Kasumi-1 (cell line): ENCODE data around the gene ODAD2.
"Not testable (repeated sequence)": the region's sequence is repeated elsewhere in the genome, so short reads cannot be mapped to it uniquely, and the experiment has no call there.

Experiments used
- DNase-seq, 2 experiments: peaks; one replicate each; lab custom pipeline; 2025; lab: John Stamatoyannopoulos, UW

The ODAD2 gene

DNA sequence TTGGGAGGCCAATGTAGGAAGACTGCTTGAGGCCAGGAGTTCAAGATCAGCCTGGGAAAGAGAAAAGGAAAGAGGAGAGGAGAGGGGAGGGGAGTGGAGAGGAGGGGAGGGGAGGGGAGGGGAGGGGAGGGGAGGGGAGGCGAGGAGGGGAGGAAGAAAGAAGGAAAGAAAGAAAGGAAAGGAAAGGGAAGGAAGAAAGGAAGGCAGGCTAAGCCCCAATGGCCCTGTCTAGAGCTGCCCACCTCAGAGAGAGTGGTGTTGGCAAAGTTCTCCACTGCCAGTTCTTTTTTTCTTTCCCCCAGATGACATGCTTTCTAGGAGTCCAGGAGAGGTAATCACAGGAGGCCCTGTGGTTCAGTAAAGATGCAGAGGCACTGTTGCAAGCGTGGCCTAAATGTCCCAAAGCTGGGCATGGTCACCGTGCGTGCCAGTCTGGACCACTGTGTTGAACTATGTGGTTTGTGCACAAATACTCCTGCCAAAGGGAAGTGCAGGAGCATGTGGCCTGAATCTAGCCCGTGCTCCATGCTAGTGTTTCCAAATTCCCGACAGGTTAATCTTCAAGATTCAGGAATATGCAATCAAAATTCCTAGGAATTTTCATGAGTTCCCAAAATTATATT is 39.7 kb downstream of the ODAD2 start:
- no peak for DNase-seq

DNA sequence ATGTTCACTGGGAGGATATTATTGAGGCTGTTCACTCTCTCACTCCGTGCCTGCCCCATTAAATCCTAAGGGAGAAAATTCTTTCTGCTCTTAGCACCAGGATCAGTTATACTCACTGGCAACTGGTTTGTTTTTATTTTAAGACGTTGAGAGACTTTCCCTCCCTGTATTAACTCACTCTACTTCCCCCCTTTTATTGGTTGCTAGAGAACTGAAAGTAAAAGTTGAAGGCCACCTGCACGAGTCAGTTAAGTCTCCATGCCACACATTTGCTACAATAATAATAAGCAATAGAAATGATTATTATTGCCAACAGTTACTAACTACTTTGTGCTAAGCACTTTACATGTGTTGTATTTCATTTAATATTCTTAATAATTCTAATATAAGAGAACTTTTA is 40.5 kb downstream of the ODAD2 start:
- DNase-seq: not testable (repeated sequence)

DNA sequence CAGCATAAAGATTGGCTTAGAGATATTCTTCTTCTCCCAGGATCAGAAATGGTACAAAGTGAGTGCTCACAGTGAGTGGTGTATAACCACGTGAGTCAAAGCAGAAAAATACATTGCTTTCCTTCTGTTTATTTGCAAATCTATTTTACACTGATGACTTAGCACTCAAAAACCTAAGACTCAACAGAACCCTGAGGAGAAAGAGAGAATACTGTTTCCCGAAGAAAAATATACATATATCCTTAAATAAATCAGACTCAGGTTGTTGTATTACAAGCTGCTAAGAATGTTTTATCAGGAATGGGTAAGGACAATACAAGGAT is 48.7 kb downstream of the ODAD2 start:
- no peak for DNase-seq

DNA sequence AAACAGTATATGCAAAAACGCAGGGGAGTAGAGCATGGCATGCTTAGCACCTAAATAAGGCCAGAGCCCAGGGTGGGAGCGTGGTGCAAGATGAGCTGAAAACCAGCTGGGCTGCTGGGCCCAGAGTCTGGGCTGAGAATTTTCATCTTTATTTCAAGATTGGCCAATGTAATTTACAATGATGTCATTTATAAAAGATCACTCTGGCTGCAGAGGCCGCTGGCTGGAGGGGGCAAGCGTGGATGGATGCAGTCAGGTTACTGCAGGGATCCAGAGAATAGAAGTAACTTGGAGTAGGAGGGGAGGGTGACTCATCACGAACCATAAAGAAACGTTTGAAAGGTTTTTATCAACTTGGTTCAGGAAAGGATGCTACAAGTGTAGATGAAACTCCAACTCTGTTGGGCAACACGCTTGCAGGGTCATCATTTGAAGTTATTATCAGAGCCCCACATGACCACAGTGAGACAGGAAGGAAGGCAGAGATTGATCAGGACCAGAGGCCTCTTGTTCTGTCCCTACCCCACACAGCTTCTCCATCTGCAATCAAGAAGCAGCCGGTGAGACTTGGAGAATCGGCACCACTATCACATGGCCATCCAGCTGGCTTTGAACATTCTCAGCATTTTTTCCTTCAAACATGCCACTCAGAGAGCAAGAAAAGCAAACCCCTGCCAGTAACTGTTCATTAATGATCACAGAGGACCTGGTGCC is 49.2 kb downstream of the ODAD2 start:
- no peak for DNase-seq

DNA sequence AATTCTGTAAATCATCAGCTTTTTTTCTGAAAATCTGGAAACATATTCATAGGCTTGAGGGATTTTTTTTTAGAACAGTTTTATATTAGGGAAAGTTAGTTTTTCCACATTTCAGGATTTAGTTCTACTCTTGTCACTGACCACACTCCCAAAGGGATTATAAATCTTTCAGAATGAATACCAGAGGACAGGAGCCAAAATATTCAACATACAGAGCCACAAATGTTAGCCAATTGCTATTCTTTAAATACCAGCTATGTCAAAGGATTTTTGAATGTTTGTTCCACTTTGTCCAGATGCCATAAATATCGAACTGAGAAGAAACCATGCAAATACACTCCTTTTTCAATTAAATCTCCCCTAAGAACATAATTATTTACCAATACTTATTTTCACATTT is 50.7 kb downstream of the ODAD2 start:
- DNase-seq: no peak

DNA sequence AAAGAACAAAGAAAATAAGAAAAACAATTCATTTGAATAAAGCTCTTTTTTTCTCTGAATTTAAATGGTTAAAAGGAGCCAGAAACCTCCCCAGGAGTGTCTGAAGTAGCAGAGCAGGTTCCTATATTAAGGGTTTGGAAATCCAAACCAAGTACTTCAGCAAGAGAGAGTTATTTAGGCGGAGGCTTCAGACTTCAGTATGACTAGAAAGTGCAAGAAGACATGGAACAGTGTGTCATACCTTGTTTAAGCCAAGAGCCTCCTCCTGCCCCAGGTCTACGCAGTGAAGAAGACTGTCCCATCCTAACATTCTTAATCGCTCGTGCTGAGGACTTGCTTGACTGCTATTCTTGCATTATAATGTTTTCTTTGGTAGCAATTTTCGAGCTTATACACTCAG is 51.3 kb downstream of the ODAD2 start:
- no peak for DNase-seq

DNA sequence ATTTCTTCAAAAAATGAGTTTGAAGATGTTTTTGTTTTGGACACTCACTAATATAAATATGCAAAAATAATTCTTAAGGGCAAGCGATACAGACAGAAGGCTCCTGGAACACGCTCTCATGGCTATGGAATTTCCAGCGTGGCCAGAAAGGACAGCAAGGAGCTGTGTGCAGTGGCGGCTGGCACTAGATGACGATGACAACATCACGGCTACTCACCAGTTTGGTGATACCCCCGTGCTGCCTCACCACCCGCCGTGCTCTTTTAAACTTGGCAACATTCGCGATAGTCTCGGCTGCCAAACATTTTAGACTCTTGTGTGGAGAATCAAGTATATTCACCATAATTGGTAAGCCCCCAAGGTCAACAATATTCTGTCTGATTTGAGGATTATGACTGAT is 54.9 kb downstream of the ODAD2 start:
- DNase-seq: no peak

DNA sequence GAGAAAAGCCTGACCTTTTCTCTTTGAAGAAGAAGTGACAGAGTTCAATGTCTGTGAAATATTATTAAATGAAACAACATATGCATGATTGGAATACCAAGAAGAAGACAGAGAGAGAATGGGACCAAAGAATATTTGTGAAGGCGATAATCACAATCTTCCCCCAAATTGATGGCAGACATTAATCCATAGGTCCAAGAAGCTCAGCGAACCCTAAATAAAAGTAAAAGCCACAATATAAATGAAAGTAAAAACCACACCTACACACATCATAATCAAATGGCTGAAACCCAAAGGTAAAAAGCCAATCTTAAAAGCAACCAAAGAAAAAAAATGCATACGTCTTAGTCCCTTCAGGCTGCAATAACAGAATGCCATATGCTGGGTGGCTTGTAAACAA is 84.0 kb downstream of the ODAD2 start:
- DNase-seq: no peak

DNA sequence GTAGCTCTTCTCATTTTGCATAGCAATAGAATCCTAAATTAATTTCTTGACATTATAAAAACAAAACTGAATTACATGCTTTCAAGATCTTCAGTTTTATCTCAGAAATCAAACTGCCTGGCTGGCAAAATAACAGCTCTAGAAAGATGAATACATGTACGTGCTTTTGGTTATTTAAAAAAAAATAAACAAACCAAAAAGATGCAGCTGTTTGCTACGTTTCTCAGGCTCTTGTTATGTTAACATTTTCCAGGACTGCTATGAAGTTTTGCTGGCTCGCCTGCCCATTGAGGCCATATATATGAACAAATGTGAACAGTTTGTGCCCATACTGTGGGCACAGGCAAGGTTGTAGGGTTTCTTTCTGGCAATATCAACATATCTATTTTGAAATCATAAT is 86.6 kb downstream of the ODAD2 start:
- no peak for DNase-seq

DNA sequence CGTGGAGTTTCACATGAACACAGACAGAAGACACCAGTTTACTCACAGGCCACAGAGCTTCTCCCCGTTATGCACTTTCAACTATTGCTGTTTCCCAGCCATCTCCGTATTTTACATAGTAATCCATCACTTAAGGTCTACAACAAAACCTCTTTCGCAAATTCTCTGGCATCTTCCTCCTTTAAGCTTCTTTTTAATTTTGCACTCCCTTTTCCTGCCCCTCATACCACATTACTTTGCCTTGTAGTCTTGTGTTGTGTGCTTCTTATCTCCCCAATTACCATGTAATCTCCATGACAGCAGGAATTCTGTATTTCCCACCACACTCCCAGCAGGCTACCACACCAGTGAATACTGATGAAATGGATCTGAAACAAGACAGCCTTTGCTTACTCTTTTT is 87.3 kb downstream of the ODAD2 start:
- DNase-seq: no peak

DNA sequence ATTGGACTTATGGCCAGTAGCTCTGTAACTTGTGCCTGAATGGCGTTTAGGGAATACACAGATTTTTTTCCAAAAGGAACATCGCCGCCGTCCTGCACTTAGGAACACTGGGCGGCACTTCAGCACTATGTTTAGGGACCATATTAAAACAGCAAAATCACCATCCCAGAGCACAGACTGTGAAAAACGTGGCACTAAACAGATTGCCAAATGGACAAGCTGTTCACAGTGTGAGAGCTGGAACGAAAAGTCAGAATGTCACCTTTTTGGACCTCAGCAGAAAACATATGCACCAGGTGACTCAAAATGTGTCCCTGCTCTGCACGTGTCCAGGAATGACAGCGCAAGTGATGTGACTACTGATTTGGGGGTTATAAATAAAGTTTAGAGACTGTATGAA is 87.9 kb downstream of the ODAD2 start:
- no peak for DNase-seq

DNA sequence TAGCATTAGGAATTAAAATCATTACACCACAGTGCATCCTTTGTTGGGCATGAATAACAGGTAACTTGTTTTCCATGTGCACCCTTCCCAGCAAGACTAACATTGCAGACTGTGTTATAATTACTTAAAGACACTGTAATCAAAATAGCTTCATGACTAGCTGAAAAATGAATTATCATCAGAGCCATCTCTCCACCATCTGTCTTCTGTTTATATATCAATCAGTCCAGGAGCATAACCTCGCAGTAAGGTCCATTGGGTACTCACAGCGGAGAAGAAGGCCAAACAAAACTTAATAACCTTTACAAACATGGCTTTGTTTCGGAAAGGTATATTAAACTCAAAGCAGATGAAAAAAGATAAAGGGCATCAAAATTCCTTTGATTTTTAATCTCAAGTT is 90.6 kb downstream of the ODAD2 start:
- DNase-seq: no peak

DNA sequence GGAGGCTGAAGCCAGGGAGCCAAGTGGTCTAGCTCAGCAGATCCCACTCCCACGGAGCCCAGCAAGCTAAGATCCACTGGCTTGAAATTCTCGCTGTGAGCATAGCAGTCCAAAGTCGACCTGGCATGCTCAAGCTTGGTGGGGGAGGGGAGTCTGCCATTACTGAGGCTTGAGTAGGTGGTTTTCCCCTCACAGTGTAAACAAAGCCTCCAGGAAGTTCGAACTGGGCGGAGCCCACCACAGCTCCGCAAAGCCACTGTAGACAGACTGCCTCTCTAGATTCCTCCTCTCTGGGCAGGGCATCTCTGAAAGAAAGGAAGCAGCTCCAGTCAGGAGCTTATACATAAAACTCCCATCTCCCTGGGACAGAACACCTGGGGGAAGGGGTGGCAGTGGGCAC is 99.4 kb downstream of the ODAD2 start:
- DNase-seq: not testable (repeated sequence)

DNA sequence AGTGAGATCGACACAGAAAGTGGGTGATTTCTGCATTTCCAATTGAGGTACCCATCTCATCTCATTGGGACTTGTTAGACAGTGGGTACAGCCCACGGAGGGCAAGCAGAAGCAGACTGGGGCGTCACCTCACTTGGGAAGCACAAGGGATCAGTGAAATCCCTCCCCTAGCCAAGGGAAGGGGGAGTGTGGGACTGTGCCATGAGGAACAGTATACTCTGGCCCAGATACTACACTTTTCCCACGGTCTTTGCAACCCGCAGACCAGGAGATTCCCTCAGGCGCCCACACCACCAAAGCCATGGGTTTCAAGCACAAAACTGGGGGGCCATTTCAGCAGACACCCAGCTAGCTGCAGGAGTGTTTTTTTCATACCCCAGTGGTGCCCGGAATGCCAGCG is 99.8 kb downstream of the ODAD2 start:
- no peak for DNase-seq

DNA sequence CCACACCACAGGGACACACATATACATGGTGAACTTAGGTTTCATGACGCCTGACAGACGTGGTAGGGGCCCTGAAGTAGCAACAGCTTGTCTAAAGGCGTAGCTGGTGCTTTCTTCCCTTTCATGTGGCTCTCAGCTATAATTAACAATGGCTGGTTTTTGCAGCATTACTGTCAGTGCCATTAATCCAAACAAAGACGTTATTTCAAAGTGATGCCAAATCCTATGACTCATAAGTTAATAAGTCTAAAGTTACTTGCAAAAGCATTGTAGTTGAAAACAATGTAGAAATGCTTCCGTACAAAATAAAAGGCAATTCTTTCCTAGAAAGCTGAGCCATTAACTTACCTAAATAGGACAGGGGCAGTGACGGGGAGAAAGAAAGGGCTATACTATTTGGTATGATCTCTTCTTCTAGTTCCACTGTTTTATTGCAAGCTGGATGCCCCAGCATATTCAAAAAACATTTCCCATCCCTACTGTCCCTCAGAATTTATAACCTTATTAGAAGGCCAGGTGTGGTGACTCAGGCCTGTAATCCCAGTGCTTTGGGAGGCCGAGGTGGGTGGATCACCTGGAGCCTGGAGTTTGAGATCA is 105.4 kb downstream of the ODAD2 start:
- DNase-seq: no peak

DNA sequence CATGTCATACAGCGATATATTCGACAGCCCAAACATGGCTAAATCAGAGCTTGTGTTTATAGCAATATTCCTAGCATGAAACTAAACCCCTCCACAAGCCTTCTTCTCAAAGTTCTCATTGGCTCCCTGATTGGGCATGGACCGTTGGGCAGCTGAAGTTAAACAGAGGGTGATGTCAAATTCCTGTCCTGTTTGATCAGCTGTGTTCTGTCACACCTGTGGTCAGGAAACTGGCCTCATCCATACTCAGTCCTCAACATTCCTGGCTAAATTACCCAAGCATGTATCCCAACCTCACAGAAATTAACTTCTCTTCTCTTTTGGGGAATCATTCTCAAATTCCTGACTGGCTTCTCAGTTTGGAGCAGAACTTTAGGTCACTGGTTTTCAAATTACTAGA is 107.9 kb downstream of the ODAD2 start:
- no peak for DNase-seq

DNA sequence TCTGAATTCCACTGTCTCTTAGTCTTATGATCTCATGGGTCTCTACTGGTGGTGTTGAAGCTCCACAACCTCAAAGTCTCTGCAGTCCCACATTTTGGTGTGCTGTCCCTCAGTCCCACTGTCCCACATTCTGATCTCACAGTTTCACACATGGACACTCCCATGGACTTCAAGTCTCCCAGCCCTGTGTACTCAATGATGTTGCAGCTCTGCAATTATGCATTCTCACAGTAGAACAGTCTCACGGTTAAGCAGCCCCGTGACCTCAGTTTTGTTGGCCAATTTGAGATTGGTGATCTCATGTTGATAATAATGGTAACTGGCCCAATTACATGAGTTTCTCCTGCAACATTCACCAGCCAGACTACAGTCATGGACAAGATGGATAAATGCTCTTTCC is 109.4 kb downstream of the ODAD2 start:
- no peak for DNase-seq

DNA sequence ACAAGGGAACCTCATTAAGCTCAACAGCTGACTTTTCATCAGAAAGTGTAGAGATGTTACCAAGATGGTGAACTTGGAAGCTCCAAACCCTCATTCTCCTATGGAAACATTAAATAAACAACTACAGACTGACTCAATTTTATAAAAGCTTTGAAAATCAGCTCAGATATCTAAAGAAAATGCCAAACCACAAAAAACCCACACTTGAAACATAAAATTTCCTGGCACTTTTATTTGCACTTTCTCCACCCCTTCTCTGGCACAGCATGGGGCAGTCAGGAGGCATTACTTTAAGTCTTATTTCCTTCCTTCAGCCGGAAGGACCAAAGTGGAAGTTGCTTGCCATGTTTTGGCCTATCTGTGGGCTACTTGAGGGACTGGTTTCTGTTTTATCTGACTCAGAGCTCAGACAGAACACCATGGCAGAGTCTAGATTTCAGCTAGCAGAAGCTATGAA is 114.7 kb downstream of the ODAD2 start:
- DNase-seq: no peak

DNA sequence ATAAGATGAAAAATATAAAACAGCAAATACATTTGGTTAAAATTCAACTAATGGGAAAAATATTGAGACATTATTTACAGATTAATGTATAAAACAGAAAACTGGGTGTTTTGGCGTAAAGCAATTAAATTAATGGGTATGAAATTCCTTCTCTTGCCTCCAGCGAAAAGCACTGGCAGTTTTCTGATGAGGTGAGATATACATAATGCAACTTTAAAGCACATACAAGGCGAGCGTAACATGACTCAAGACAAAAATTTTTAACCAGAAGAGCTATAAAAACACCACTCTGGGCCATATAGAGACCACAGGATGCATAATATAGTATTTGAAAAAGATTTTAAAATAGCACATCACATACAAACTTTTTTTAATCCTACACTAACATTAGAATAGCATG is 120.6 kb downstream of the ODAD2 start:
- no peak for DNase-seq

DNA sequence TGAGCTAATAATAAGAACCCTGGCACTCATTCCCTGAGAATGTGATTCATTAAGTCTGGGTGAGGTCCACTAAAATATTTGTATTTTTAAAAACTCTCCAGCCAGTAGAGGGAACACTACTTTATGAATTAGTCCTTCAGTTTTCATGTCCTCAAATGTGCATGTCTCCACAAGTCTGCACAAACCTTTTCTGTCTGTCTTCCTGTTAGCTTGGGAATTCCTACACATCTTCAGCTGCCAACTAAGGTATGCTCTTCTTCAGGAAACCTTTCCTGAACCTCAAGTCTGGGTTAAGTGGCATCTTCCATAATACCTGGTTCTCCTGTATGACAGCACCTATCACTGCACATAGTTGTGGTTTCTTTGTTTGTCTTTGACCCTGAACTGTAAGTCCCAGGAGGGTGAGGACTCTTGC is 133.7 kb downstream of the ODAD2 start:
- no peak for DNase-seq

DNA sequence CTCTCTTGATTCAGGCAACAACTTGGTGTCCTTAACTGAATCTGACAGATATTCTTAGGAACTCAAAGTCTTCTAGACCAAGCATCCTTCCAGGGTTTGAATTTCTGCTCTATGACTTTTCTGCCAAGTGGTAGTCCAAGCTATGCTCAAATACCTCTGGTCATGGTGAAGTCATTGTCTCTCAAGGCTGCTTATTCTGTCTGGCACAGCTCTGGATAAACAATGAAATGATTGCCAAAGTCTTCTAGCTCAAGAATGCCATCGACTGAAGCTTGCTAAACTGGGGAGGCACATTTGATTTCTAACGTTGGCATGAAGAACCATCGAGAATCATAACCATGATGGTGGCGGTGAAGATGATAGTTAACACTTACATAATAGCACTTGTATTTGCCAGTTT is 137.1 kb downstream of the ODAD2 start:
- no peak for DNase-seq

DNA sequence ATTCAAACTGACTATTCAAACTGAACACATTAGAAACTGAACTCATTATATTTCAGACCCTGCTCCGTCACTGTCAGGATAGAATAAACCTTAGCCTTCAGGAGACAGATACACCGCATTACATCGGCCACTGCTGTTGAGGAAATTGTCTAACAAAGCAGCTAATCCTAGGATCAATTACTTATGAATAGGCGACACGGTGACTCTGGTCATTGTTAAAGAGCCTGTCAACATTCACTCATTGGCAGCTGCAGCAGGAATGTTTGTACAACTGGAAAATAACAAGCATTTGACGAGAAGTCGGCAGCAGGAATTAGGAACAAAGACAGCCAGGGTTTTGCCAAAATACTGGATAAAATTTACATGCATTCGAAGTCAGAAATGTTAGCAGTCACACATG is 141.3 kb downstream of the ODAD2 start:
- no peak for DNase-seq

DNA sequence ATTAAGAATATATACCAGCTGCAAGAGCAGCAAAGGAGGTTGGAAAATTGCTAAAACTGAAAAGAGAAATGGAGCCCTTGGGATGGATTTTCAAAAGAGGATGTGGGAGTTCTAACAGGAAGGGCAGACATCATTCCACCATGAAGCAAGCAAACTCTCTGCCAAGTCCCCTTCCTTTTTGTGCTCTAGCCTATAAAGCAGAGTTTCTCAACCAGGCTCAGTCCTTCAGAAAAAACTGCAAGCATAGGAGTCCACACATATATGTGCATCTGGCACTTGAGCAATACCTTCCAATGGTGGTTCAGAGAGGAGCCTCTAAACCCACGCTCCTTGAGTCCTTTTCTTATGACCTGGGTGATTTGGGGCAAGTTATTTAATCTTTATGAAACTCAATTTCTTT is 154.7 kb downstream of the ODAD2 start:
- DNase-seq: peak; percentile 67 to 74

DNA sequence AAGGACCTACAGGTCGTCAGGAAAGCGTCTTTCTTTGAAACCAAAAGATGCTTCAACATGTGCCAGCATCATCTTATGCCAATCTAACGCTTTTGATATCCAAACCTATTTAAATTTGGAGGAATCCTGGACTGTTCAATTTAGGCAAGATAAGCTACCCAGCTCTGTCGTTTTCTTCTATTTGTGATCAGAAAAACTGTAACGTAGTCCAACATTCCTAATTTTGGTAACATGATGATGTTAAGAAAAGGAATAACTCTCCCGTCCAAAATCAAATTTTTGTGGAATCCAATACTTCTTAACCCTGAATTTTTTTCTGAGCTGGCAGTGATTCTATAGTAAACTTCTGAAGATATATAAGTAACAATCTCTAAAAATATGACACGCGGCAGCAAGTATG is 160.0 kb downstream of the ODAD2 start:
- no peak for DNase-seq
